GM21390 (cell line): ENCODE results near the gene CFAP46.
"Not testable (repeated sequence)": the region's sequence is repeated elsewhere in the genome, so short reads cannot be mapped to it uniquely, and the experiment has no call there.

Experiments
- ATAC-seq: cut with Tn5 transposase; IDR thresholded peaks from one replicate; pipeline ENCODE4 v1.9.1; 2021; ENCODE audit not compliant: unreplicated experiment

The CFAP46 gene

DNA sequence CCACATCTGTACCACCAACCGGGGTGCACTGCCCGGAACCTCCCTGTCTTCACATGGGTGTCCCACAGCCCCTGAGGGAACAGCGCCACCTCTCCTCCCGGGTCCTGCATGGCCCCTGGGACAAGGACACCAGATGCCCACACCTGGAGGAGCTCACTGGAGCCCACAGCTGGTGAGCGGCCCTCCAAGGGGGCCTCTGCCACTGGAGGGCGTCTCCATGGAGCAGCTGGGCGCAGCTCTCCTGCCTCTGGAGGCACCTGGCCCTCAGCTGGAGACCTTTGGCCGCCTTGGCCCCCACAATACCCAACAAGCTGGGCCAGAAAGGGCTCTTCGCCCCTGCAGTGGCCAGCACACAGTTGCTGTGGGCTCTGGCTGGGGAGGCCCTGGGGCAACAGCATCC, 149.2 kb downstream of the CFAP46 start:
- ATAC-seq = no peak

DNA sequence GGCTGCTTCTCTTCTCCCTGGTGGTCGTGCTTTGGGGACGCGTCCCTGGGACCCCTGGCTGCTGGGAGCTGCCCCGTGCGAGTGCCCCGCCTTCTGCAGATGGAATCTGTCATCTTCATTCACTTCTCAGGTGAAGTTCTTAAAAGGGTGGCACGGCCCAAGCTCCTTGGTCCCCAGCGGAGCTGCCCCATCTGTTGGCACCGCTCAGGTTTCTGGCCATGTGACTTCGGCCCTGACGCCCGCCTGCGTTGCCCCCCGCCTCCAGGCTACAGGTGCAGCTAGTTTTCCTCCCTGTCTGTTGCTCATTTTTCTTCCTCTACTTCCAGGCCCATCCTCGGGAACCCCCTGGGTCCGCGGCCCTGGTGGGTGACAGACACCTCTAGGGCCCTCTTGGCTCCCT, 149.6 kb downstream of the CFAP46 start:
- ATAC-seq = no peak

GRCh38 chr10:132792099-132792498, 150.3 kb downstream of the CFAP46 start:
- ATAC-seq = not testable (repeated sequence)

GRCh38 chr10:132790934-132791829, 151.2 kb downstream of the CFAP46 start:
- no peak for ATAC-seq

DNA sequence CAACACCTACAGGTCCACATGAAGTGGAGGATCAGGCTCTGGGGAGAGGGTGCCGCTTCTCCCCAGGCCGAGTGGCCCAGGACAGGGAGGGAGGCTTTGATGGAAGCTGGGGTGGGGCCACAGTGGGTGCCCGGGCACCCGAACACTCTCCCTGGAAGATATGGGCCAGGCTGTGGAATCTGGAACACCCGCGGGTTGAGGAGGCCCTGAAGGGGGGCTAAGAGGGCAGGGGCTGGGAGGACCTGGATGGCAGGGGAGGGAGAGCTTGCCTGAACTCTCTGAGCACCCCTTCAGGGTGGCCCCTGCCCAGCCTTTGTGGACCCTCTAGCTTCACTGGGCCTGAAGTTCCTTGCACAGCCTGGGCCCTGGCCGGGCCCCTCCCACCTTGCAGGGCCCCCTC, 151.9 kb downstream of the CFAP46 start:
- ATAC-seq = no peak

- ATAC-seq = no peak
These were observed 152.7 kb downstream of the CFAP46 start for GRCh38 chr10:132789659-132790148.

DNA sequence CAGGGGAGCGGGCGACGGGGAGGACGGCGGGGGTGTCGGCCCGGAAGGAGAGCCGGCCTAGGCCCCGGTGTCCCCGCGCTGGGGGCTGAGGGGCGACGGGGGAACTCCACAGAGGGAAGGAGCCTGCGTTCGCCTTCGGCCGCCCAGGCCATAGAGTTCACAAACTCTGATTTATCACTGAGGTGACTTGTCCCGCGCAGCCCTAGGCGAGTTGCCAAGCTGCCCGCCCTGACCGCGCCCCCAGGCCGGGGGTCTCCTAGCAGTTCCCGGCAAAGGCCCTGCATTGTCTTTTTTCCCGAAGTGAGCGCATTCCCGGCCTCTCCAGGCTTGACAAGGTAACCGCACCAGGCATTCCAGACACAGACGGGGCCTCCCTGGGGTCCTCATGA, 153.5 kb downstream of the CFAP46 start:
- no peak for ATAC-seq

- no peak for ATAC-seq
These were observed 154.1 kb downstream of the CFAP46 start for GRCh38 chr10:132788180-132788830.

DNA sequence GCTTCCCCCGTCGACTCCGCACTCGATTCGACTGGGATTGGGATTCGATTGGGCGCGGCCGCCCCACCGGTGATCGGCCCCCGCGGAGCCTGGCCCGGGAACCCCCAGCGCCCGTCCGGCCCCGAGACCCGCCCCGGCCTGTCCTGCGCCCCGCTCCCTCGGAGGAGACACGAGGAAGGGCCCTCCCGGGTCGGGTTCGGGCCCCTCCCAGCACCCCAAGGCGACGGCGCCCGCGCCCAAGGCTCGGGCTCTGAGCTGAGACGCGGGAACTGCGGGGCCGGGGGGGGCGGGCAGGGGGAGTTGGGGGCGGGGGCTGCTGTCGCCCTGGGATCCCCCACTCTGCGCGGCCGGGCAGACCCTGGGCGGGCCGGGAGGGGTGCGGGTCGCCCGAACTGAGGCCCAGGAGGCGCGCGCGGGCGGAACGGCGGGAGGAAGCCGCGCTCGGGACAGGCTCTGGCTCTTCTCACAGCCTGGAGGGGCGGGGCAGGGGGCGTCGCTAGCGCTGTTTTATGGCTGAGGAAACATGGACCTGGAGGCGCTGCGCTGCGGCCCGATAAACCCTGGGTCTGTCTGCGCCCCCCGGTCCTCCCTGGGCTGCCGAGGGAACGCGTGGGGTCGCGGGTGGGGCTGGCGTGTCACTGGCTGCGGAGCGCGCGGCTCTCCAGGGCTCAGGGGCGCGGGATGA, 154.7 kb downstream of the CFAP46 start:
- no peak for ATAC-seq

GRCh38 chr10:132786884-132787494, 155.4 kb downstream of the CFAP46 start:
- ATAC-seq = no peak

GRCh38 chr10:132786476-132786883, 155.9 kb downstream of the CFAP46 start:
- no peak for ATAC-seq

GRCh38 chr10:132785723-132786475, 156.5 kb downstream of the CFAP46 start, which contains the start of gene NKX6-2:
TSS of gene NKX6-2 (minus strand) at chr10:132786147. CDS start at chr10:132785948, 199 bp downstream.
- ATAC-seq = no peak

GRCh38 chr10:132784866-132785722, 157.3 kb downstream of the CFAP46 start:
- ATAC-seq = no peak

GRCh38 chr10:132783940-132784865, 158.2 kb downstream of the CFAP46 start:
- ATAC-seq = no peak

GRCh38 chr10:132783165-132783939, 159.0 kb downstream of the CFAP46 start:
- ATAC-seq = no peak

GRCh38 chr10:132781556-132781955, 160.8 kb downstream of the CFAP46 start:
- no peak for ATAC-seq

GRCh38 chr10:132780356-132780755, 162.0 kb downstream of the CFAP46 start:
- ATAC-seq = no peak
